Measurements from ENCODE around the gene PTPRK.

DNA sequence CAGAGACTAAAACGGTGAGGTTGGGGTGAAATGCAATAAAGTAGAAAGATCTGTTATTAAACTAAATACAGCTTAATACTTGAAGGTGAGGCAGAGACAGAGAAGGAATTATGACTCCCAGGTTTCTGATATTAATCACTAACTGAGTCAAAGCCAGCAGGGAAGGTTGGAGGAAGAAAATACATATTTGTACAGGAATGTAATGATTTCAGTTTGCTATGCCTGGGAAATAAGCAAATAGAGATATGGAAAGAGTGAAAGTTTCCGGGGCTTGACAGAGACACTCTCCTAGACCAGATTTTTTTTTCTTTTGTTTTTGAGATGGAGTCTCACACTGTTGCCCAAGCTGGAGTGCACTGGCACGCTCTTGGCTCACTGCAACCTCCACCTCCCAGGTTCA is 76.8 kb downstream of the PTPRK start:
- no peak for TF ChIP-seq ZSCAN29 (IDR thresholded peaks at IDR 0.05)
- TF ChIP-seq SIX5 (IDR thresholded peaks at IDR 0.05; ENCODE audit: borderline replicate concordance in 1 of 2, insufficient read depth in 1 of 2, low read depth in 1 of 2, low read length in 2 of 2), result no peak
- TF ChIP-seq ZNF583 (CRISPR knock-in tag; IDR thresholded peaks at IDR 0.05), result no peak
- no peak for TF ChIP-seq ZNF146 (CRISPR knock-in tag; IDR thresholded peaks at IDR 0.05; ENCODE audit: unreplicated experiment)
- TF ChIP-seq HCFC1 (IDR thresholded peaks at IDR 0.05; ENCODE audit: low read depth, low read length), result no peak
- TF ChIP-seq, protein P1, sequence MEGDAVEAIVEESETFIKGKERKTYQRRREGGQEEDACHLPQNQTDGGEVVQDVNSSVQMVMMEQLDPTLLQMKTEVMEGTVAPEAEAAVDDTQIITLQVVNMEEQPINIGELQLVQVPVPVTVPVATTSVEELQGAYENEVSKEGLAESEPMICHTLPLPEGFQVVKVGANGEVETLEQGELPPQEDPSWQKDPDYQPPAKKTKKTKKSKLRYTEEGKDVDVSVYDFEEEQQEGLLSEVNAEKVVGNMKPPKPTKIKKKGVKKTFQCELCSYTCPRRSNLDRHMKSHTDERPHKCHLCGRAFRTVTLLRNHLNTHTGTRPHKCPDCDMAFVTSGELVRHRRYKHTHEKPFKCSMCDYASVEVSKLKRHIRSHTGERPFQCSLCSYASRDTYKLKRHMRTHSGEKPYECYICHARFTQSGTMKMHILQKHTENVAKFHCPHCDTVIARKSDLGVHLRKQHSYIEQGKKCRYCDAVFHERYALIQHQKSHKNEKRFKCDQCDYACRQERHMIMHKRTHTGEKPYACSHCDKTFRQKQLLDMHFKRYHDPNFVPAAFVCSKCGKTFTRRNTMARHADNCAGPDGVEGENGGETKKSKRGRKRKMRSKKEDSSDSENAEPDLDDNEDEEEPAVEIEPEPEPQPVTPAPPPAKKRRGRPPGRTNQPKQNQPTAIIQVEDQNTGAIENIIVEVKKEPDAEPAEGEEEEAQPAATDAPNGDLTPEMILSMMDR (IDR thresholded peaks at IDR 0.05 in 2 of 3, conservative IDR thresholded peaks at IDR 0.05 in 1 of 3; ENCODE audit: insufficient read depth in 2 of 3, low read depth in 1 of 3, low read length in 3 of 3), result no peak
- no peak for TF ChIP-seq ZNF79 (CRISPR knock-in tag; IDR thresholded peaks at IDR 0.05; ENCODE audit: low read depth)
- no peak for TF ChIP-seq RAD51 (IDR thresholded peaks at IDR 0.05; ENCODE audit: borderline replicate concordance, low read depth)
- TF ChIP-seq CBFB (CRISPR knock-in tag; IDR thresholded peaks at IDR 0.05), result no peak
- TF ChIP-seq ZC3H4 (CRISPR knock-in tag; IDR thresholded peaks at IDR 0.05; ENCODE audit: borderline replicate concordance), result no peak
- TF ChIP-seq, protein P2, sequence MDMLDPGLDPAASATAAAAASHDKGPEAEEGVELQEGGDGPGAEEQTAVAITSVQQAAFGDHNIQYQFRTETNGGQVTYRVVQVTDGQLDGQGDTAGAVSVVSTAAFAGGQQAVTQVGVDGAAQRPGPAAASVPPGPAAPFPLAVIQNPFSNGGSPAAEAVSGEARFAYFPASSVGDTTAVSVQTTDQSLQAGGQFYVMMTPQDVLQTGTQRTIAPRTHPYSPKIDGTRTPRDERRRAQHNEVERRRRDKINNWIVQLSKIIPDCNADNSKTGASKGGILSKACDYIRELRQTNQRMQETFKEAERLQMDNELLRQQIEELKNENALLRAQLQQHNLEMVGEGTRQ (CRISPR knock-in tag; IDR thresholded peaks at IDR 0.05), result no peak
- TF ChIP-seq EP300 (IDR thresholded peaks at IDR 0.05; ENCODE audit: low read length), result no peak
- no peak for TF ChIP-seq SMARCA5 (IDR thresholded peaks at IDR 0.05)
- no peak for TF ChIP-seq RFX5 (IDR thresholded peaks at IDR 0.05; ENCODE audit: low read depth, low read length)

All from K562 (cell line).